Measurements from ENCODE around the gene PRR12. TPM values are rescaled to one million over a fixed set of nuclear protein-coding genes. Genes with fewer than 3 reads are reported as not detected.
A peak's percentile ranks its signal among the peaks of the same experiment; 100 is the strongest.

PRR12 gene
- polyA plus RNA-seq, 1 donor (not counting 4 experiments of a cell fraction or from before 2014, with no cell fraction given): 0.35 TPM

DNA sequence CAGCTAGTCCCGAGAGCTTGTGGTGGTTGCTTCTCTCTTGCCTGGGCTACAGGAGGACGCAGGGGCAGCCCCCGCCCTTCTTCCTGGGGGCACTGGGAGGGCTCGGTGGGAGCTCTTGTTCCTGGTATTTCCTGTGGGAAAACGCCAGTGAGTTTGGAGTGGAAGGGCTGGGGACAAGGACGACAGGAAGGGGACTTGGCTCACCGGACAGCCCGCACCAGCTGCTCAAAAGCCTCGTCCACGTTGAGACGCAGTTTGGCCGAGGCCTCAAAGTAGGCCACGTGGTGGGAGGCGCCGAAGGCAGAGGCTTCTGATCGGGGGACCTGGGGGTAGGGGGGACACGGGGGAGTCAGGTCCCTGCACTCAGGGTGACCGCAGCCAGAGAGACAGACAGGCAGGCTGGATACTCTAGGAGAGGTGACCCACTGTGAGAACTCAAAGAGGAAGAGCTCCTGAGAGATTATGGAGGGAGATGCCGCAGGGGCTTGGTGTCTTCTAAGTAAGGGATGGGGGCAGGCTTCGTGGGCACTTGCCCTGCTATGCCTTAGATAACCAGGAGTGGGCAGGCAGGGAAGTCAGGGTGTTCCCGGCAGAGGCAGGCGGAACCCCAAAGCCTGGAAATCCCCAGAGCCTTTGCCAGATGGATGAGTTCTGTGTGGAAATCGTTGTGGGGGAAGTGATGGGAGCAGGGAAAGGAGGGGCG, 44.7 kb downstream of the PRR12 start:
- Histone ChIP-seq H3K36me3 (ENCODE audit: control insufficient read depth in 2 of 2, extremely low read depth in 1 of 2, insufficient read depth in 2 of 2, low read length in 2 of 2) (peaks cover 14% of the 10 kb centered on the region in 2 experiments), H3K4me3 (ENCODE audit: control insufficient read depth in 2 of 3, extremely low read depth in 1 of 3, insufficient read depth in 2 of 3, low read depth in 1 of 3, low read length in 3 of 3) (no peak overlapping the region), H3K4me2 (ENCODE audit: control insufficient read depth, extremely low read depth, insufficient read depth, low read depth, low read length) (no peak overlapping the region), H3K4me1 (ENCODE audit: control insufficient read depth, extremely low read depth, insufficient read depth, low read length) (peaks cover 10% of the 10 kb centered on the region), H3K27me3 (ENCODE audit: control insufficient read depth, extremely low read depth, insufficient read depth, low read length) (no peaks in the 10 kb centered on the region), H3K27ac (ENCODE audit: control insufficient read depth, insufficient read depth, low read length) (no peak overlapping the region), H2AFZ (ENCODE audit: control insufficient read depth, low read length) (no peak overlapping the region), H4K20me1 (ENCODE audit: control insufficient read depth, extremely low read depth, insufficient read depth, low read length) (no peaks in the 10 kb centered on the region), H3K9me3 (ENCODE audit: control insufficient read depth, low read depth, low read length) (no peaks in the 10 kb centered on the region), H3K9me1 (ENCODE audit: control insufficient read depth, extremely low read depth, insufficient read depth, low read length) (no peaks in the 10 kb centered on the region), H3K9ac (ENCODE audit: control insufficient read depth, extremely low read depth, insufficient read depth, low read length) (no peak overlapping the region), H3K79me2 (ENCODE audit: control insufficient read depth, insufficient read depth, low read length) (peaks cover 22% of the 10 kb centered on the region)
- dilution Hi-C loops (cut with MboI; ENCODE audit: extremely low pct_ligation_motif_present, low sequenced_read_pairs): no loop called here
- DNase-seq (ENCODE audit: low read depth, low spot score) (no peak), FAIRE-seq (no peak)
- TF ChIP-seq CTCF (optimal IDR thresholded peaks at IDR 0.05 in 1 of 3, IDR thresholded peaks at IDR 0.05 in 1 of 3, conservative IDR thresholded peaks at IDR 0.05 in 1 of 3; ENCODE audit: extremely low read depth in 1 of 3, insufficient read depth in 2 of 3, low read length in 3 of 3) (peak in 2 of 3 experiments; percentile 13 to 26), EZH2 (IDR thresholded peaks at IDR 0.05; ENCODE audit: low read length) (no peak)

DNA sequence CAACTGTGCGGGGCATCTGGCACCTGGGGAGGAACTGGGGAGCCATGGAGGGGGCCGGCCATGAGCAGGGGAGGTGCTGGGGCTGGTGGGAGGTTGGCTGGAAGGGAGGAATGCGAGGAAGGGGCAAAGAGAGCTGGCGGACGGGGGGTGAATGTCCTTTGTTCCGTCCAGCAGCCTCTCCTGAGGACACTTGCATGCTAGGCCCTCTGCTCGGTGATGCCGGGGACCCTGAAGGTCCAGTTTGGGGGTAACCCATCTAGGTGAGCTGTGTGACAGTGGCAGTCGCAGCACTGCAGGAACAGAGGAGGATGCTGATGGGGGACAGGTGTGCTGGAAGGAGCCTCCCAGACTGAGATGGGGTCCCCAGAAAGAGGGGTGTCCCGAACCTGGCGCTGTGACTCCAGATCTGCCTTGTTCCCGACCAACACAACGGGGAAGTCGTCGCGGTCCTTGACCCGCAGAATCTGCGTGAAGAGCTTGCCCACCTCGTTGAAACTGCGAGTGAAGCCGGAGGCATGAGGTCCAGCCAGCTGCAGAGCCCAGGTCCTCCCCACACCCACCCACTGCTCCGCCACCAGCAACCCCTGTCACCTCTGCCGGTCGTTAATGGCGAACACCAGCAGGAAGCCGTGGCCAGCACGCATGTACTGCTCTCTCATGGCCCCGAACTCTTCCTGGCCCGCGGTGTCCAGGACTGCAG, 45.4 kb downstream of the PRR12 start:
- TF ChIP-seq EZH2 (IDR thresholded peaks at IDR 0.05; ENCODE audit: low read length): no peak
- TF ChIP-seq CTCF (optimal IDR thresholded peaks at IDR 0.05 in 1 of 3, IDR thresholded peaks at IDR 0.05 in 1 of 3, conservative IDR thresholded peaks at IDR 0.05 in 1 of 3; ENCODE audit: extremely low read depth in 1 of 3, insufficient read depth in 2 of 3, low read length in 3 of 3): no peak
- DNase-seq (ENCODE audit: low read depth, low spot score) (no peak), FAIRE-seq (no peak)
- dilution Hi-C loops (cut with MboI; ENCODE audit: extremely low pct_ligation_motif_present, low sequenced_read_pairs): no loop called here
- Histone ChIP-seq H3K27ac (ENCODE audit: control insufficient read depth, insufficient read depth, low read length) (no peak overlapping the region), H3K36me3 (ENCODE audit: control insufficient read depth in 2 of 2, extremely low read depth in 1 of 2, insufficient read depth in 2 of 2, low read length in 2 of 2) (peaks cover 14% of the 10 kb centered on the region in 2 experiments), H2AFZ (ENCODE audit: control insufficient read depth, low read length) (no peak overlapping the region), H3K9ac (ENCODE audit: control insufficient read depth, extremely low read depth, insufficient read depth, low read length) (no peak overlapping the region), H3K79me2 (ENCODE audit: control insufficient read depth, insufficient read depth, low read length) (peaks cover 22% of the 10 kb centered on the region), H4K20me1 (ENCODE audit: control insufficient read depth, extremely low read depth, insufficient read depth, low read length) (no peaks in the 10 kb centered on the region), H3K4me2 (ENCODE audit: control insufficient read depth, extremely low read depth, insufficient read depth, low read depth, low read length) (no peak overlapping the region), H3K9me3 (ENCODE audit: control insufficient read depth, low read depth, low read length) (no peaks in the 10 kb centered on the region), H3K4me1 (ENCODE audit: control insufficient read depth, extremely low read depth, insufficient read depth, low read length) (peaks cover 12% of the 10 kb centered on the region), H3K9me1 (ENCODE audit: control insufficient read depth, extremely low read depth, insufficient read depth, low read length) (no peaks in the 10 kb centered on the region), H3K4me3 (ENCODE audit: control insufficient read depth in 2 of 3, extremely low read depth in 1 of 3, insufficient read depth in 2 of 3, low read depth in 1 of 3, low read length in 3 of 3) (no peak overlapping the region), H3K27me3 (ENCODE audit: control insufficient read depth, extremely low read depth, insufficient read depth, low read length) (no peaks in the 10 kb centered on the region)

Data from keratinocyte (primary cell).